OCI-LY1 (cell line): ENCODE results near the gene ASCC2.
"Not testable (repeated sequence)": the region's sequence is repeated elsewhere in the genome, so short reads cannot be mapped to it uniquely, and the experiment has no call there.

Experiments
- H2AFZ ChIP-seq: fragments of 200-600 bp; sonication (generic), shearing (Covaris generic); 2 replicates; pipeline ENCODE4 v1.6.0; 2014; ENCODE audit warnings: antibody characterized with exemption, mild to moderate bottlenecking, low read length
- H3F3A ChIP-seq: fragments of 200-600 bp; sonication (generic), shearing (Covaris generic); 2 replicates; pipeline ENCODE4 v1.6.0; 2014; ENCODE audit warnings: mild to moderate bottlenecking, antibody characterized with exemption, low read length, moderate library complexity; ENCODE audit not compliant: insufficient read depth
- H3K27ac ChIP-seq: fragments of 200-600 bp; sonication (generic); 2 replicates; pipeline ENCODE4 v1.5.1; 2014; ENCODE audit warnings: low read length, mixed run types, mild to moderate bottlenecking, low read depth; ENCODE audit not compliant: poor library complexity, severe bottlenecking
- H3K27me3 ChIP-seq: fragments of 200-600 bp; sonication (generic); 2 replicates; pipeline ENCODE4 v1.6.0; 2014; ENCODE audit warnings: antibody characterized with exemption, mild to moderate bottlenecking, low read length, moderate library complexity; ENCODE audit not compliant: insufficient read depth
- H3K36me3 ChIP-seq: fragments of 200-600 bp; sonication (generic); 2 replicates; pipeline ENCODE4 v1.6.1; 2014; ENCODE audit warnings: mild to moderate bottlenecking, antibody characterized with exemption, low read length, moderate library complexity, mixed read lengths; ENCODE audit not compliant: insufficient read depth
- H3K4me1 ChIP-seq: fragments of 200-600 bp; sonication (generic); 2 replicates; pipeline ENCODE4 v1.5.1; 2014; ENCODE audit warnings: mild to moderate bottlenecking, low read length, moderate library complexity; ENCODE audit not compliant: insufficient read depth, severe bottlenecking
- H3K4me2 ChIP-seq: fragments of 200-600 bp; sonication (generic), shearing (Covaris generic); 2 replicates; pipeline ENCODE4 v1.6.1; 2014; ENCODE audit warnings: low read length
- H3K4me3 ChIP-seq: fragments of 200-600 bp; sonication (generic); 2 replicates; pipeline ENCODE4 v1.5.1; 2014; ENCODE audit warnings: low read length, low read depth, mild to moderate bottlenecking, mixed read lengths; ENCODE audit not compliant: poor library complexity, severe bottlenecking
- H3K79me2 ChIP-seq: fragments of 200-600 bp; shearing (Covaris generic); 2 replicates; pipeline ENCODE4 v1.6.1; 2016; ENCODE audit warnings: mixed run types, low read length, mixed read lengths; ENCODE audit not compliant: insufficient read depth
- H3K9ac ChIP-seq: fragments of 200-600 bp; sonication (generic), shearing (Covaris generic); 2 replicates; pipeline ENCODE4 v1.6.1; 2014; ENCODE audit warnings: mild to moderate bottlenecking, low read length, mixed read lengths
- H3K9me2 ChIP-seq: fragments of 200-600 bp; sonication (generic), shearing (Covaris generic); 2 replicates; pipeline ENCODE4 v1.6.1; 2014; ENCODE audit warnings: low read depth, mild to moderate bottlenecking, low read length, mixed read lengths
- H3K9me3 ChIP-seq: fragments of 200-600 bp; shearing (Covaris generic); 2 replicates; pipeline ENCODE4 v1.6.1; 2014; ENCODE audit warnings: low read length, mixed read lengths
- H4K20me1 ChIP-seq: fragments of 200-600 bp; sonication (generic), shearing (Covaris generic); 2 replicates; pipeline ENCODE4 v1.6.0; 2016; ENCODE audit warnings: mild to moderate bottlenecking, low read length; ENCODE audit not compliant: insufficient read depth
- EZH2 ChIP-seq: fragments of 200-600 bp; sonication (generic), shearing (Covaris generic); IDR thresholded peaks from 2 replicates; pipeline ENCODE4 v1.8.0; 2017; ENCODE audit warnings: borderline replicate concordance, mixed run types, mild to moderate bottlenecking, antibody characterized with exemption, low read length, moderate library complexity, mixed read lengths
- TF ChIP-seq, protein P1 (sequence below): fragments of 200-600 bp; sonication (generic), shearing (Covaris generic); IDR thresholded peaks from 2 replicates; pipeline ENCODE4 v1.5.1; 2017; ENCODE audit warnings: mild to moderate bottlenecking, antibody characterized with exemption, low read length, moderate library complexity, mixed read lengths

Gene ASCC2

DNA sequence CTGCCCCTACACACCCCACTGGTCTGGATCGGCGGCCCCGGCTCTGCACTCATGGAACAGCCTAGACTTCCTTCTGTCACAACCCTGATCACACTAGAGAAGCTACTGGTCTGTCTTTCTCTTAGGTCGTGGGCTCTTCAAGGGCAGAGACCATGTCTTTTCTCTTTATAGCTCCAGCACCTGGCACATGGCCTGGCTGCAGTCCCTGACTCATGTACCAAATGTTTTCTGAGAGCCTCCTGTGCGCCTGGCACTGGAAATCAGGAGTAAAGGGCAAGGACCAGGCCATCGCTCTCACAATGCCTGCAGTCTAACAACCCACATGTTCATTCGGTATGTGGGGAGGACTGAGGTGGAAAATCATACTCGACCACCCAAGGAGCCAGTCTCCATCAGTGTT lies 7.5 kb downstream of the ASCC2 start:
- Histone ChIP-seq H3K9me3 (no peaks in the 10 kb centered on the region), H3K36me3 (peaks cover 58% of the 10 kb centered on the region), H4K20me1 (no peaks in the 10 kb centered on the region), H3K4me2 (no peak overlapping the region), H3F3A (no peaks in the 10 kb centered on the region), H2AFZ (no peak overlapping the region), H3K27me3 (no peaks in the 10 kb centered on the region), H3K9ac (no peak overlapping the region), H3K9me2 (no peaks in the 10 kb centered on the region), H3K4me3 (no peak overlapping the region), H3K4me1 (no peaks in the 10 kb centered on the region), H3K27ac (no peak overlapping the region), H3K79me2 (no peaks in the 10 kb centered on the region)
- TF ChIP-seq, protein P1, sequence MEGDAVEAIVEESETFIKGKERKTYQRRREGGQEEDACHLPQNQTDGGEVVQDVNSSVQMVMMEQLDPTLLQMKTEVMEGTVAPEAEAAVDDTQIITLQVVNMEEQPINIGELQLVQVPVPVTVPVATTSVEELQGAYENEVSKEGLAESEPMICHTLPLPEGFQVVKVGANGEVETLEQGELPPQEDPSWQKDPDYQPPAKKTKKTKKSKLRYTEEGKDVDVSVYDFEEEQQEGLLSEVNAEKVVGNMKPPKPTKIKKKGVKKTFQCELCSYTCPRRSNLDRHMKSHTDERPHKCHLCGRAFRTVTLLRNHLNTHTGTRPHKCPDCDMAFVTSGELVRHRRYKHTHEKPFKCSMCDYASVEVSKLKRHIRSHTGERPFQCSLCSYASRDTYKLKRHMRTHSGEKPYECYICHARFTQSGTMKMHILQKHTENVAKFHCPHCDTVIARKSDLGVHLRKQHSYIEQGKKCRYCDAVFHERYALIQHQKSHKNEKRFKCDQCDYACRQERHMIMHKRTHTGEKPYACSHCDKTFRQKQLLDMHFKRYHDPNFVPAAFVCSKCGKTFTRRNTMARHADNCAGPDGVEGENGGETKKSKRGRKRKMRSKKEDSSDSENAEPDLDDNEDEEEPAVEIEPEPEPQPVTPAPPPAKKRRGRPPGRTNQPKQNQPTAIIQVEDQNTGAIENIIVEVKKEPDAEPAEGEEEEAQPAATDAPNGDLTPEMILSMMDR, result no peak
- TF ChIP-seq EZH2, result no peak

- H3K36me3 ChIP-seq, result peaks cover 65% of the 10 kb centered on the region
- not testable (repeated sequence) for H4K20me1 ChIP-seq, H3K27ac ChIP-seq
Observed at GRCh38 chr22:29827726-29828125, 10.3 kb downstream of the ASCC2 start.

DNA sequence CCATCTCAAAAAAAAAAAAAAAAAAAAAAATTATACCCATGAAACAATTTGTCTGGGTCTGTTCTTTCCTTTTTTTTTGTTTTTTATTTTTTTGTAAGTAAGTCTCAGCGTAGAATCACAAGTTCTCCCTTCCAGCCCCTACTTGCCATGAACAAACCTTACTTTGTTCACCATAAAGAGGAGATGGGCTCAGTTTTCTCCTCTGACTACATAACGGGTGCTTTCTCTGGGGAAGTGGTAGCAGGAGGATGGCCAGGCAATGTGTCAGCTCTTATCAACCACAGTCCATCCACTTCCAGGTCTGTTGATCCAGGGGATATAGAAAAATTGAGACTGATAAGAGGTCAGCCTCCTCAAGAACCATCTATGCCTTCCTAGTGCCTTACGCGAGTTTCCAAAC lies 11.0 kb downstream of the ASCC2 start:
- no peaks in the 10 kb centered on the region for H3K9me3 ChIP-seq
- H4K20me1 ChIP-seq, result no peaks in the 10 kb centered on the region

More at GRCh38 chr22:29827726-29828125, 10.3 kb downstream of the ASCC2 start:
- H3K9ac ChIP-seq, H2AFZ ChIP-seq, H3F3A ChIP-seq, H3K4me3 ChIP-seq, H3K79me2 ChIP-seq, H3K9me2 ChIP-seq, H3K4me1 ChIP-seq, H3K27me3 ChIP-seq, H3K4me2 ChIP-seq, H3K9me3 ChIP-seq: not testable (repeated sequence)

DNA sequence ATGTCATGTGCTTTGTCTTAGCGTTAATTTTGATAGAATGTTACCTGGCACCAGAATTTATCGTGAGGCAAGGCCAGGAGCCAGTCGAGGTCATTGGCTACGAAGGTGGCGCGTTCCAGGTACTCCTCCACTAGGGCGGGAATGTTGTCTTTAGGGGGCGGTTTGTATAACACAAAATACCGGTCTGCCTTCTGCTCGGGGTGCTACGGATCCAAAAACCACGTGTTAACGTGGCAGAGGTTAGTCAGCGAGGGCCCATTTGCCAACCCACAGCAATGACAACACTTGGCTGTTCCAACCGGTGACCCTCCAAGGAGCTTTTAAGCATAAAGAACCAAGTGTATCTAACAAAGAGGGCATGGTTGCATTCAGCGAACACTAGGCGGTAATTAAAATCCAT lies 12.5 kb downstream of the ASCC2 start:
- no peaks in the 10 kb centered on the region for H3K9me3 ChIP-seq
- H3K4me2 ChIP-seq, result no peak overlapping the region
- peaks cover 69% of the 10 kb centered on the region for H3K36me3 ChIP-seq
- H3F3A ChIP-seq, result no peaks in the 10 kb centered on the region
- no peaks in the 10 kb centered on the region for H3K27me3 ChIP-seq
- H3K4me1 ChIP-seq, result no peaks in the 10 kb centered on the region
- H3K9me2 ChIP-seq, result no peaks in the 10 kb centered on the region
- H3K9ac ChIP-seq, result no peak overlapping the region
- no peaks in the 10 kb centered on the region for H4K20me1 ChIP-seq
- no peak for TF ChIP-seq EZH2
- TF ChIP-seq, protein P1, result no peak
- H3K79me2 ChIP-seq, result no peaks in the 10 kb centered on the region
- H2AFZ ChIP-seq, result no peak overlapping the region
- no peak overlapping the region for H3K27ac ChIP-seq
- H3K4me3 ChIP-seq, result no peak overlapping the region

More for the DNA sequence above, 11.0 kb downstream of the ASCC2 start:
- Histone ChIP-seq H3K27ac (no peak overlapping the region), H3K9ac (no peak overlapping the region), H3K4me1 (no peaks in the 10 kb centered on the region), H2AFZ (no peak overlapping the region), H3K4me2 (no peak overlapping the region), H3K36me3 (peaks cover 70% of the 10 kb centered on the region), H3K27me3 (no peaks in the 10 kb centered on the region), H3K79me2 (no peaks in the 10 kb centered on the region), H3K9me2 (no peaks in the 10 kb centered on the region), H3F3A (no peaks in the 10 kb centered on the region), H3K4me3 (no peak overlapping the region)
- no peak for TF ChIP-seq EZH2
- TF ChIP-seq, protein P1, result no peak
